Osteocyte (in vitro differentiated cells): Measurements from ENCODE around the gene CCL14. TPM values are rescaled to one million over a fixed set of nuclear protein-coding genes. Genes with fewer than 3 reads are reported as not detected.
"Not testable (repeated sequence)": the region's sequence is repeated elsewhere in the genome, so short reads cannot be mapped to it uniquely, and the experiment has no call there.

Source experiments
- DNase-seq: peaks from one replicate; pipeline ENCODE4 v3.0.0; 2021; ENCODE audit warnings: mixed read lengths; ENCODE audit not compliant: unreplicated experiment; ENCODE audit errors: extremely low spot score
- H3K27ac Mint-ChIP-seq: one replicate; pipeline ENCODE4 v1.8.0; 2021; ENCODE audit warnings: mild to moderate bottlenecking, mixed read lengths; ENCODE audit not compliant: unreplicated experiment
- H3K27me3 Mint-ChIP-seq: one replicate; pipeline ENCODE4 v1.8.0; 2021; ENCODE audit warnings: mixed read lengths; ENCODE audit not compliant: unreplicated experiment
- H3K36me3 Mint-ChIP-seq: one replicate; pipeline ENCODE4 v1.8.0; 2021; ENCODE audit warnings: mixed read lengths; ENCODE audit not compliant: unreplicated experiment
- H3K4me1 Mint-ChIP-seq: one replicate; pipeline ENCODE4 v1.8.0; 2021; ENCODE audit warnings: mixed read lengths; ENCODE audit not compliant: unreplicated experiment
- H3K4me3 Mint-ChIP-seq: one replicate; pipeline ENCODE4 v1.8.0; 2021; ENCODE audit warnings: mild to moderate bottlenecking, moderate library complexity, mixed read lengths; ENCODE audit not compliant: unreplicated experiment
- H3K9me3 Mint-ChIP-seq: one replicate; pipeline ENCODE4 v1.8.0; 2021; ENCODE audit warnings: mixed read lengths; ENCODE audit not compliant: unreplicated experiment
- CTCF ChIP-seq: fragments of 200-600 bp; sonication (generic); IDR thresholded peaks from 2 replicates; pipeline ENCODE4 v1.5.0; 2021; ENCODE audit warnings: antibody characterized with exemption, mild to moderate bottlenecking, moderate library complexity
- total RNA-seq: library from RNA; stranded (reverse); gene quantifications from 2 replicates; pipeline ENCODE4 v1.2.1, GENCODE V29; 2021

The CCL14 gene
- total RNA-seq, 1 donor from 2014 or later = not detected

DNA sequence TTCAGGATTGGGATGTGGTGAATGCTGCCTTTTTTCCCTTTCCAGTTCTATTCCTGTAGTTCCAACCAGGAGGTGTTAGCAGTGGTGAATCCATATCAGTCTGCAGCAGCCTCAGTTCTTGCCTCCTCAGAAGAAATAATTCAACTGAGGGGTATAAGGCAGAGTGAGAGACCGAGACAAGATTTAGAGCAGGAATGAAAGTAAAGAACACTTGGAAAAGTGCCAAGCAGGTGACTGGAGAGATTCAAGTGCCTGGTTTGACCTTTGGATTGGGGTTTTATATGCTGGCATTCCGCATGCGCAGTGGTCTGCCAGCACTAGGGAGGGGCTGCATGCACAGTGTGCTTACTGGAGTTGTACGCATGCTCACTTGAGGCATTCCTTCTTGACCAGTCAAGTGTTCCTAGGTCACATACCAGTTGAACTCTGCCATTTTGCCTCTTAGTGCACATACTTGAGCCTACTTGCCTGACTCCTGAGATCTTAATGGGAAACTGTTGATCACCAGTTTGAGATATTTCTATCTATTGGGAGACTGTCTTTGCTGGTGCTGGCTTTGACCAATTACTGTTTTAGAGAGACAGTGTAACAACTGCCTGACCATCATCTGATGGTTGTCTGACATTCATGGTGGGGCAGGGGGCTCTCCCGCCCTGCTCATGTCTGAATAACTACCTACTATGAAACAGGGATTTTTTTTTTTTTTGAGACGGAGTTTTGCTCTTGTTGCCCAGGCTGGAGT, 15.5 kb upstream of the CCL14 start:
- H3K9me3 Mint-ChIP-seq = no peaks in the 10 kb centered on the region
- H3K4me3 Mint-ChIP-seq = no peak overlapping the region
- TF ChIP-seq CTCF = no peak
- no peak for DNase-seq
- H3K36me3 Mint-ChIP-seq = no peaks in the 10 kb centered on the region
- H3K4me1 Mint-ChIP-seq = no peaks in the 10 kb centered on the region
- H3K27ac Mint-ChIP-seq = no peak overlapping the region
- H3K27me3 Mint-ChIP-seq = peaks cover 9% of the 10 kb centered on the region

GRCh38 chr17:36001110-36001771, 14.7 kb upstream of the CCL14 start, which contains the start of gene CCL15:
TSS of gene CCL15 (minus strand) at chr17:36001553. CDS start at chr17:36001492, 61 bp downstream.
- Mint-ChIP-seq H3K9me3 (no peaks in the 10 kb centered on the region), H3K36me3 (no peaks in the 10 kb centered on the region), H3K27ac (no peak within 1 kb of the TSS), H3K4me3 (no peak within 1 kb of the TSS), H3K4me1 (no peaks in the 10 kb centered on the region), H3K27me3 (peaks cover 15% of the 10 kb centered on the region)
- TF ChIP-seq CTCF = no peak
- DNase-seq = no peak

DNA sequence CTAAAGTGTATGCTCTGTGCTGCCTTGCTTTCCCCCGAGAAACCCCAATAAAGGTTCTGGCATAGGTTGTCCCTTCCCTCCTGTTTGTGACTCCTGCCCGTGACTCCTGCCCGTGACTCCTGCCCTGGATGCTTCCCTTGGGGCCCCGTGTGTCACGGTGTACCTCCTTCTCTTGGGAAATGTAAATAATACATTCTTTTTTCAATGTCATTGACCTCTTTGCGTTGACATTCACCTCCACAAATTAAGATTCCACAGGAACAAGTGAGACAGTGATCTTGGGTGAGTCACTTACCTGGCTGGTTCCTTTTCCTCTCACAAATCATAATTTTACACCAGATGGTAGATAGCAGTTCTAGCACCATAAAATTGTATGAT, 14.2 kb upstream of the CCL14 start:
- TF ChIP-seq CTCF = no peak
- H3K4me1 Mint-ChIP-seq = no peaks in the 10 kb centered on the region
- H3K27ac Mint-ChIP-seq = no peak overlapping the region
- DNase-seq = no peak
- H3K9me3 Mint-ChIP-seq = no peaks in the 10 kb centered on the region
- H3K36me3 Mint-ChIP-seq = no peaks in the 10 kb centered on the region
- H3K4me3 Mint-ChIP-seq = no peak overlapping the region
- H3K27me3 Mint-ChIP-seq = peaks cover 15% of the 10 kb centered on the region

DNA sequence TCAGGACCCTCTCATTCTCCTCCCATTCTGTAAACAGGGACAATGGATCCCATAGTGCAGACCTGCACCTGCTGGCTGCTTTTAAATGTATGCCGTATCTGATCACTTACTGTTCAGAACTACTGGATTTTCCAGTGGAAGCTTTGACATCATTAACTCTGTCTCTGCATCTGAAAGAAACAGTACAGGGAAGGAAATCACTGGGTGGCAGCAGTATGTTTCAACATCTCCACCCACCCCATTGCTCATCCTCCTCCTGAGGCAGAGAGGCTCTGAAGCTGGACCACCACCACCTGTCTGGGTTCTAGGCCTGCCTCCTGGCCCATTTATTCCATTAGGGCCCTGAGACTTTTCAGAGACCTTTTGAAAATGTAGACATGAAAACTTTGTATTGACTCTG, 12.2 kb upstream of the CCL14 start:
- H3K9me3 Mint-ChIP-seq = no peaks in the 10 kb centered on the region
- peaks cover 10% of the 10 kb centered on the region for H3K27me3 Mint-ChIP-seq
- no peak overlapping the region for H3K4me3 Mint-ChIP-seq
- no peak overlapping the region for H3K27ac Mint-ChIP-seq
- no peak for DNase-seq
- no peaks in the 10 kb centered on the region for H3K36me3 Mint-ChIP-seq
- no peak for TF ChIP-seq CTCF
- H3K4me1 Mint-ChIP-seq = no peaks in the 10 kb centered on the region

DNA sequence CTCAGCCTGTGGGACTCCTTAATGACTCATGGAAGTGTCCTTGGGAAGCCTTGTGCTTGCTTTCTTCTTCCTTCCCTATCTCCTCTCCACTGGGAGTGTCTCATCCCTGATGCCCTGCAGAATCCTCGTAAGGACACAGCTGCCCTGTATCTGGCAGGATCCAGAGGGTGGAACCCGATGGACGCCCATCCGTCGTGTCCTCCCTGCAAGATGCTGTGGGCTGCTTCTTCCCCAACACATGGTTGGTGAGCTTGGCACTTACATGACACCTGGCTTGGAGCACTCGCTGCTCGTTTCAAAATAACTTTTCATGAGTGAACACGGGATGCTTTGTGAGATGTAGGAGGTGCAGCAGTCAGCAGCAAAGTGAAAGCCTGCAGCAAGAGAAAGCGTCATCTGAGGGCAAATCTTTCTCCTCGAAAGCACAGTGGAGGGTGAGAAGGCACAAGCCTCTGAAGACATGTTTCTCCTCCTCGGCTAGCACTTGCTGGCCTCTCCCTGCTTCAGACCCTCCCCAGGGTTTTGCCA, 11.6 kb upstream of the CCL14 start:
- Mint-ChIP-seq H3K27me3 (peaks cover 9% of the 10 kb centered on the region), H3K27ac (no peak overlapping the region), H3K4me3 (no peak overlapping the region), H3K9me3 (no peaks in the 10 kb centered on the region), H3K36me3 (no peaks in the 10 kb centered on the region), H3K4me1 (no peaks in the 10 kb centered on the region)
- no peak for TF ChIP-seq CTCF
- no peak for DNase-seq

GRCh38 chr17:35995346-35995745, 8.8 kb upstream of the CCL14 start:
- DNase-seq, H3K4me1 Mint-ChIP-seq, H3K4me3 Mint-ChIP-seq, H3K36me3 Mint-ChIP-seq, H3K9me3 Mint-ChIP-seq, H3K27ac Mint-ChIP-seq, H3K27me3 Mint-ChIP-seq: not testable (repeated sequence)
